NOMO-1 treated with dmso at 0.1 percent for 144 hours (cell line): Measurements from ENCODE around the gene DCXR.
"Not testable (repeated sequence)": the region's sequence is repeated elsewhere in the genome, so short reads cannot be mapped to it uniquely, and the experiment has no call there.

Source experiments
- DNase-seq: peaks from one replicate; lab custom pipeline; 2025; ENCODE audit not compliant: unreplicated experiment; lab: John Stamatoyannopoulos, UW

DCXR gene

GRCh38 chr17:82042649-82043048 is 5.2 kb upstream of the DCXR start:
- no peak for DNase-seq

GRCh38 chr17:82041144-82041814 is 3.8 kb upstream of the DCXR start:
- no peak for DNase-seq

DNA sequence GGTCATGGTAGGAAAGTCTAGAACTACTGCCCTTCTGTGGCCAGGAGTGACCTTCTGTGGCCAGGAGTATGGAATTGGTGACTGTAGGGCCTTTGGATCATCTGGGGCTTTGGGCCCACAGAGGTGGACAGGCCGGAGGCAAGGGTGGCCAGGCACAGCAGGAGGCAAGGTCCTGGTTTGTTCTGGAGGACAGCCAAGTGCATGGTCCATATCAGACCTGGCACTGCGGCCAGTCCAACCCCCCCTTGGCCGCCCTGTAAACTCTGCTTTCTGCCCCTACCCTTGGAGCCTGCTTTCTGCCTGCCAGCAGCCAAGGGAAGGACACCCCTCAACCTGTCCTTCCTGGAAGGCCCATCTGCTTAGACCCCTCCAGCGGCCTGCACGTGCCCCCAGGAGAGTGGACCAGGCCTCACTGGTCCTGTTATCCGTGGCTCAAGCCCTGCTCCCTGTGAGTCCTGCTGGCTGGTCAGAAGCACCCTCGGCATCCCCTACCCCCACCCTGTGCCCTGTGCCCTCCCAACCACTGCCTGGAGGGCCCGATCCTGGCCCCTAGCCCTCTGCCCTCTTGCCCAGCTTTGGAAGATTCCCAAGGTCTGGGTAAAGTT is 2.3 kb upstream of the DCXR start:
- DNase-seq, result no peak

- DNase-seq, result not testable (repeated sequence)
These were observed 1.4 kb upstream of the DCXR start for GRCh38 chr17:82038796-82039409.

DNA sequence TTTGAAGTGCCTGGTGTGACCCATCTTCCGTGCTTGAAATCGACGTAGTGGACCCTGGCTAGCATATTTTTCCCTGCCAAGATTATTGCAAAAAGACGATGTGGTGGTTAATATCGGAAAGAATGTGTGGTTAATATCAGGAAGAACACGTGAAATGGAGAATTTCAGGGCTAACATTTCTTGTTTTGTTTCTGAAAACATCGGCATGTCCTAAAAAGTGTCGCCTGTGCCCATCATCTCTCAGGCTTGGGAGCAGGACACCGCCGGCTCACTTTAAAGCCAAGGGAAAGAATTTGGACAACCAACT is 345 bp upstream of the DCXR start:
- no peak for DNase-seq

GRCh38 chr17:82036634-82037091 is 834 bp downstream of the DCXR start:
- no peak for DNase-seq

- DNase-seq, result no peak
These were observed 1.4 kb downstream of the DCXR start for GRCh38 chr17:82035956-82036633.

DNA sequence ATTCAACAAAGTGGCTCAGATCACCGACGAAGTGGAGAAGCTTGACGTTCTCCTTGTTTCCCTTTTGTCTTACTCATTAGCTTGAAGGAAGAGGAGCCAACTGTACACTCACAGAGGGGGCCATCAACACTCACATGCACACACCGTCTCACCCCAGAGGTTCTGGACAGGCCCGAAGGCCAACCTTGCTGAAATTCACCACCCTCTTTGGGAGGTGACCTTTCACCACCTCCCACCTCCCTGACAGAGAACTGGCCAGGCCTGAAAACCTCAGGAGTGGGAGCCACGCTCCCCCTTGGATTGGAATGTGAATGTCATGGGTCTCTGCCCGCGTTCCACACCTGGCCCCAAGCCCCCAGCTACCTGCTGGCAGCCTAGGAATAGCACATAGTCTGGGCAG is 2.0 kb downstream of the DCXR start:
- DNase-seq, result no peak

DNA sequence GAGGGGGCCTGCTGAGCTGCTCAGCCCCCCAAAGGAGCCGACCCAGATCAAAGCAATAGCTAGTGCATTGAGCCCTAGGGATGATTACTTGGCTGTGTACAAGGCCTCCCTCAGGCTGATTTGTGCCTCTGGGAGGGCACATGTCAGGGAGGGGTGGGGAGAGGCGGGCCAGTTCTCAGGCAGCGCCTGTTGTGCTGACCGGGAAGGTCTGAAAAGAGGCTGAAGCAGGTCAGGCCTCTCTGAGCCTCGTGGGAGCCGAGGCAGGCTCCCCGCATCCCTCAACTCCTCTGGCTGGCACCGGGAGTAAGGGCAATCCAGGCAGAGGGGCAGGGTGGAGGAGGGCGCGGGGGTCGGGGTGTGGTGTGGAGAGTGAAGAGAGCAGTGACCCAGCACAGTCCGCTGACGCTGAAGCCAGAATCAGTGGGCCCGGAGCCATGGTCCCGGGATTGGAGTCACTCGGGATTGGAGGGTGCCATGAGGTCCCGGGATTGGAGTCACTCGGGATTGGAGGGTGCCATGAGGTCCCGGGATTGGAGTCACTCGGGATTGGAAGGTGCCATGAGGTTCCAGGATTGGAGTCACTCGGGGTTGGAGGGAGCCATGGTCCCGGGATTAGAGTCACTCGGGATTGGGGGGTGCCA is 3.0 kb downstream of the DCXR start:
- DNase-seq, result no peak

- no peak for DNase-seq
These were observed 4.0 kb downstream of the DCXR start for GRCh38 chr17:82033359-82034085.

- DNase-seq, result no peak
These were observed 5.4 kb downstream of the DCXR start for GRCh38 chr17:82031885-82032627.

DNA sequence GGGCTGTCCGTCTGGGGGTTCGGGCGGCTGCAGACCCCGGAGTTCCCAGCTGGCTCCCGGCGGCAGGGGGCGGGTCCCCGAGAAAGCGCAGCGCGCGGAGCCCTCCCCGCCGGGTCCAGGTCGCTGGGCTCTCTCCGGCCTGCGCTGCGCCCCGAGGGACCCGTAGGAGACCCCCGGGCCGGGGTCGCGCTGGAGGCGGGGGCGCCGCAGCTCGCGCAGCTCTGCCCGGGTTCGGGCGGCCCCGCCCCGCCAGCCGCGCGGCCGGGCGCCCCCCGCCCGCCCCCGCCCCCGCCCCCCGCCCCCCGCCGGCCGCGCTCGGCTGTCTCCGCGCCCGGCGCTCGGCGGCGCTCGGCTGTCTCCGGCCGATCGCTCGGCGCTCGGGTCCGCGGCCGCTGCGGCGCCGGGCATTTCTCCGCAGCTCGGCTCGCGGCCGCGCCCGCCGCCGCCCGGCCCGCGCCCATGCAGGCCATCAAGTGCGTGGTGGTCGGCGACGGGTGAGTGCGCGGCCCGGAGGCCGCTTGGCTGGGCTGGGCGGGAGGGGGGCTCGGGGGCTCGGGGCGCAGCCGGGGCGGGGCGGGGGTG is 6.1 kb downstream of the DCXR start, which contains the start of gene RAC3:
Gene RAC3, plus strand, starts transcription at position 376 of the 582 bp plus-strand sequence. Its CDS starts 84 bp downstream, at position 460.
- no peak for DNase-seq

- DNase-seq, result peak; percentile 68
These were observed 6.8 kb downstream of the DCXR start for GRCh38 chr17:82030470-82031302.

GRCh38 chr17:82029990-82030469 is 7.5 kb downstream of the DCXR start:
- DNase-seq, result no peak

DNA sequence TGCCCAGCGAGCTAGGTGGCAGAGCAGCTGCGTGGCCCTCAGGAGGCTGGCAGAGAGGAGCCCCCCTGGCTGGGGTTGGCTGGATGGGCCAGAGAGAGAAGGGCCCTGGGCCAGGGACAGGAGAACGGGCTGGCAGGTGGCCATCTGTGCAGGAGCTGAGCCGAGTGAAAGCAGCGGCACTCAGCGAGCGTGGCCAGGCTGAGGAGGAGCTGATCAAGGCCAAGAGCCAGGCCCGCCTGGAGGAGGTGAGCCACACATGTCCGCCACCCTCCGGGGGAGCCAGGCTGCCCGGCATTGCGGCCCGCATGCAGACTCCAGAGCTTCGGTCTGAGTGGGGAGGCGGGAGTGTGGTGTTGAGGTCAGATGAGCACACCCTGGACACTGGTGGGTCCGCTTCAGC is 8.1 kb downstream of the DCXR start:
- no peak for DNase-seq

GRCh38 chr17:82028966-82029365 is 8.5 kb downstream of the DCXR start:
- DNase-seq, result no peak

DNA sequence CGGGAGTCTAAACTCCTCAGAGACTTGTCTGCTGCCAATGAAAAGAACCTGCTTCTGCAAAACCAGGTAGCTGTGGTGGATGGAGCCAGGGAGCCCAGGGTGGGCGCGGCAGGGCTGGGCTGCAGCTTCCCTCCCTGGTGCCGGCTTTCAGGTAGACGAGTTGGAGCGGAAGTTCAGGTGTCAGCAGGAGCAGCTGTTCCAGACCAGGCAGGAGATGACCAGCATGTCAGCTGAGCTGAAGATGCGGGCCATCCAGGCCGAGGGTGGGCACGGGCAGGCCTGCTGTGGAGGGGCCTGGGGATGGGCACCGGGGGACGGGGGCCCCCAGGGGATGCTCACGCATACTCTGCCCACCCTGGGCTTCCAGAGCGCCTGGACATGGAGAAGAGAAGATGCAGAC is 9.3 kb downstream of the DCXR start:
- no peak for DNase-seq

- no peak for DNase-seq
These were observed 11.9 kb downstream of the DCXR start for GRCh38 chr17:82025401-82026107.
